Stimulated activated CD8-positive, alpha-beta memory T cell treated with anti-CD3 and anti-CD28 coated beads, Interleukin-12 subunit alpha, Interleukin-12 subunit beta, amount 100 ng/mL, for 4 hours (primary cell): ENCODE data around the gene ALDH5A1.

Experiments
- DNase-seq: peaks from one replicate; pipeline ENCODE4 v3.0.0-alpha.2; 2020; ENCODE audit warnings: low read depth

The ALDH5A1 gene

DNA sequence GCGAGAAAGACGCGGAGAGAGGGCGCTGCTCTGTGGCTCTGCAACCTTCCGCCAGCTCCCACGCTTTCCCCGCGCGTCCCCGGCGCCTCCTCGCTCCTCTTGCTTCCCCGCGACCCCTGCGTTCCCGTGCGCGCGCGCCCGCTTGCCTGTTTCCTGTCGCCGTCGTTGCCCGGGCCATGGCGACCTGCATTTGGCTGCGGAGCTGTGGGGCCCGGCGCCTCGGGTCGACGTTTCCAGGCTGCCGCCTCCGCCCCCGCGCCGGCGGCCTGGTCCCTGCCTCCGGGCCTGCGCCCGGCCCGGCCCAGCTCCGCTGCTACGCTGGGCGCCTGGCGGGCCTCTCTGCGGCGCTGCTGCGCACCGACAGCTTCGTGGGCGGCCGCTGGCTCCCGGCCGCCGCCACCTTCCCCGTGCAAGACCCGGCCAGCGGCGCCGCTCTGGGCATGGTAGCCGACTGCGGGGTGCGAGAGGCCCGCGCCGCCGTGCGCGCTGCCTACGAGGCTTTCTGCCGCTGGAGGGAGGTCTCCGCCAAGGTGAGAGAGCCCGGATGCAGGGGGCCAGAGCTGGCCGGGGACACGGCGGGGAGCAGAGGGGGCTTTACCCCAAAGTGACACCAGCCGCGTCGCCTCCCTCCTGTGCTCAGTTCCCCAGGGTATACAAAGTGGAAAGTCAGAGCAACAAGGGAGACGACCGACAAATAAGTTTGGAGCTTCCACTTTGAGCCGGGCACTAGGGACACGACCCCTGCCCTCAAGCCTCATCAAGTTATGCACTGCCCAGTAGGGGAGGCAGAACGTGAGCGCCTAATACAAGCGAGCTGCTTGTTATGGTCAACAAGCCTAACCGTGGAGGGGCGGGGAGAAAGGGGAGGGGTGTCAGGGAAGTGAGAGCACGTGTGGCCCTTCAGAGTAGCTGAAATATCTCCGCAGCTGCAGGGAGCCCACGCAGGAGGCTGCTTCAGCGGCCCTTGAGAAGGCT is at the start of gene ALDH5A1:
ALDH5A1 (plus strand) TSS at position 149 of the 975 bp plus-strand sequence; CDS start at position 177, 28 bp downstream.
- peak; percentile 76 for DNase-seq

DNA sequence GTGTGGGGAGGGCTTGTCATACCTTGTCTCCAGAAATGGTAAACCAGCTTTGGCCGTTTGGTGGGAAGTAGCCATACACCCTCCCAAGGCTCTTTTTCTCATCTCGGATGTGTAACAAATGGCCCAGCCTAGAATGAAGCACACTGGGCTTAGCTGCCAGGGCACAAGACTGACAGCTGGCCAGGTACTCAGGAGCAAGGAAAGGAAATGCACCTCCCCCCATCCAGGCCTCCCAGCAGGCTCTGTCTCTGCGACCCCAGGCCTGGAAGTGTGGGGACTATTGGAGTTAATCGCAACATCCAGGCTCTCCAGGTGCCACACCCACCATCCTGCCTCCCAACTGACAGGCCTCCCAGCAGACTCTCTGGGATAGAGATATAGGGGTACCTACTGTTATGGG is 49.1 kb upstream of the ALDH5A1 start:
- DNase-seq = no peak

DNA sequence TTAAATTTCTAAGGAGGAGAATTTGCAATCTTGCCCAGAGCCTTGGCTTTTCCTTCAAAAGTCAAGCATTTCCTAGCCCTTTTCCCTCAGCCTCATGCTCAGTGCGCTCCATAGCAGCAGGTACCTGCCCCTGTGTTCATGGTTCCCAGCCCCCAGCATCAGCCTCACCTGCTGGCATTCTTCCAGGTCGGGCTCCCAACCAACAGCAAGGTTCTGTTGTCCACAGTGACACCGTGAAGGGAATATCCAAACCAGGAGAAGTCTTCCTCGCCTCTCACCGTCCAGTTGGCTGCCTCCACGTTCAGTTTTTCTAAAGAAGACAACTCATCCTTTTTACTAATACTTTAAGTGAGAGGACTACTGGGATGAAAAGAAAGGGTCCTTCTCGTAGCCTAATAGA is 48.1 kb upstream of the ALDH5A1 start:
- DNase-seq = no peak

DNA sequence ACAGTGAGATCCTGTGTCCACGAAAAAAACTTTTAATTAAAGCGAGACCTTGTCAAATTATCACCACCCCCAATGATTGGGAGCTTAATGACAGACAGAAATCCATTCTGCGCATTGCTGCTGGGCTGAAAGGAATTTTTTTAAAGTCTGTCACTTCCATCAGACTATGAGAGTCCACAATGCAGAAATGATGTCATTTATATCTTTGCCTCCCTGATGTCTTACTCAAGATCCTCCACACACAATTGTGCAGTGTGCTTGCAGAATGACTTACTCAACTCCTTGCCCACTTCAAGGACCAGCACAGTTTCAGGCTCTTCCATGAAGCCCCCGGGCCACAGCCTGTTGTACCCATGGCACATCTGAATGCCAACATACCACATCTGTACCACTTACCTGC is 46.4 kb upstream of the ALDH5A1 start:
- DNase-seq = no peak

DNA sequence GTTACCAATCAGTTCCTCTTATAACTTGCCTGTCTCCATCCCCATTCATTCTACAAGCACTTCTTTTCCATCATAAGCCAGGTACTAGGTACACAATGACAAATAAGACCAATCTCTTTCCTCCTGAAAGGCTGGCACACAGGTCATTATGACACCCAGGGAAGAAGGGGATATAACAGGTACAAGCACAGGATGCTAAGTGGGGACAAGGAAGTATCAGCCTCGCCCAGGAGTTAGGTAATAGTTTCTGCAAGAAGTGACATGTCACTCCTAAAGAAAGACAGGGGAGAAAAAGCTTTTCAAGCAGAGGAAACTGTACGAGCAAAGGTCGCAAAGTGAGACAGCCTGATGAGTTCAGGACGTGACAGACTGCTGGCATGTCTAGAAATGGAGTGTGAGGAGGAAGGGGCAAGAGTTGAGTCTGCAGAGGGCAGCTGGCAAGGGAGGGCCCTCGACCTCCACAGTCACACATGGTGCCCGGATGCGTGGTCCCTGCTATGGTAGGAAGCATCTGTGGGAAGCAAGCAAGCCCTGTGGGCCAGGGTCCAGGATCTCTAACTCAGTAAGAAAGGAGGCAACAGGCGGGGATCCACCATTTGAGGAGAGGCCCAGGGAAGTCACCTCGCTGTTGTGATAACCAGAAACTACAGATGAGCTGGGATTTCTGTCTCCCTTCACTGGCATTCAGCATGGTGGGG is 45.8 kb upstream of the ALDH5A1 start:
- no peak for DNase-seq

DNA sequence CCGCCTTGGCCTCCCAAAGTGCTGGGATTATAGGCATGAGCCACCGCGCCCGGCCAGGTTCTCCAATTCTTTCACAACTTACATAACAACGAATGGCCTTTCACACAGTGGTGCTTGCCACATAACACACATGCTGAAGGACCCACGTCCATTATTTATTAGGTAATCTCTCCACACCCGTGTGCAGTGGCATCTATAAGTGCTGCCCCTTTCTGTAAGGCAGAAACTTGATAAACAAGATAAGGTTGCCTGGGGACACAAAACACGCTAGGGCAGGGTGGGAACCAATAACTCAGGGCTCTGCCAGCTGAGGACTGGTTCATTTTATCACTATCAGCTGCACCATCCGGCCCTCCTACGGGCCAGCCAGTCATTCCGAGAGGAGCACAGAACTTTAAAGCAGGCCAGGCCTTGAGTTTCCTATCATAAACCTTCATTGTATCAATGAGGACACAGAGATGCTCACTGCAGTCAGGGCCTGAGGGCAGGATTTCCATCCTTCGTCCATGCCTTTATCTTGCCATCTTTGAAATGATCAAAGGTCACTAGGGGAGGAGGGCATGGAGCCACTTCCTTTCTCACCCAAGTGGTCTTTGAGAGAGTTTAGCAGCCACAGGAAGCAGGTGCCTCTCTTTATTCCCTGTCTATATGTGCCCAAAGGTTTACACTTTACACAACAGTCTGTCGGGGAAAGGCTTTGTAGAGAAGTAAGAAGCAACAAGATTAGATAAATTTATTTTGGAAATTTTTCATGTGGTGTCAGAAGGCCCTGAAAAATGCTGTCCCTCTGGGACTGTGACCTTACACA is 43.0 kb upstream of the ALDH5A1 start:
- no peak for DNase-seq

DNA sequence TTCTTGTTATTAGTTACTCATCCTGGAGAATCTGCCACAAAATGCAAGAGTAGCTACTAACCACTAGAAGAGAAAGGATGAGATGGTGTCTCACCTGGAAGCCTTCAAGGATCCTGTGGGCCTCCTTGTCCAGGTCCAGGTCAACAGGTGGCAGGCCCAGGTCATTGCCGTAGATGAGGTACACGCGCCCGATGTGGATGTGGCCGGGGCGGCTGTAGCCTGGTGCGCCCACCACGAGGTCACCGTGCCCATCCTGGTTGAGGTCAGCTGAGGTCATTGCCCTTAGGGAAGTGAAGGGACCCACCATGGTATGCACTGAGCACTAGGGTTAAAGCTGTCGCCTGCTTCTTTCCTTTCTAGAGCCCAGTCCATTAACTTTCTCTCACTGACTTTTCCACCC is 40.8 kb upstream of the ALDH5A1 start:
- no peak for DNase-seq

DNA sequence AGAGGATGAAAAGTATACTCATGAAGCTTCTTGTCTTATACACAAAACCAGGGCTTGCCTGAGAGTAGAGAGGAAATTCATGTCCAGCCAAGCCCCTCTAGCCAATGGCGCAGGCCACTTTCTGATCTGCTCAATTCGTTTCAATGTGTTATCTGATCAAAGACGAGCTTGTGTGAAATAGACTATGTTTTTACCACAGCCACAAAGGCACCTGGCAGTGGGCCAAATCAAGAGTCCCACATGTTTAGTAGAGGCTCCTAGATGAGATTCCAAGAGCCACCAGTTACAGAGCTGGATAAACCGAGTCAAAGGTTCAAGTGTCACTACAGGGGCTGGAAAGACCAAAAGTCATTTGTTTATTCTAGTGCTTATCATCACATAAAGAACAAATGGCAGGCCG is 40.3 kb upstream of the ALDH5A1 start:
- DNase-seq = no peak

DNA sequence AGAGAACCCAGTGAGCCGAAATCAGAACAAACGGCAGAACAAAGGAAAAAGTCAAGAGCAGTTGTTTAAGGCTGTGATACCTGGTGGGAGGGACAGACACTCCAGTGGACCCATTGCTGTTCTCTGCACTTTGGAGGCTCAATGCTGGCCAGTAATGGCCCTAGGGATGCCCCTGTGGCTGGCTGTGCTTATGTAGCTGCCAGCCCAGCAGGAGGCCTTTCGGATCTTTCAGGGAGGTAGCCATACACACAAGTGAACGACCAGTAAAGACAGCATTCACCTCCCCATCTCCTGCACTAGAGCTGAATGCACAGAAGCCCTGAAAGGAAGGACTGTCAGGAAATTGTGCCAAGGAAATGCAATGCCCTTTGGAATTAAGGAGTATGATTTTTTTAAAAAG is 39.7 kb upstream of the ALDH5A1 start:
- no peak for DNase-seq

DNA sequence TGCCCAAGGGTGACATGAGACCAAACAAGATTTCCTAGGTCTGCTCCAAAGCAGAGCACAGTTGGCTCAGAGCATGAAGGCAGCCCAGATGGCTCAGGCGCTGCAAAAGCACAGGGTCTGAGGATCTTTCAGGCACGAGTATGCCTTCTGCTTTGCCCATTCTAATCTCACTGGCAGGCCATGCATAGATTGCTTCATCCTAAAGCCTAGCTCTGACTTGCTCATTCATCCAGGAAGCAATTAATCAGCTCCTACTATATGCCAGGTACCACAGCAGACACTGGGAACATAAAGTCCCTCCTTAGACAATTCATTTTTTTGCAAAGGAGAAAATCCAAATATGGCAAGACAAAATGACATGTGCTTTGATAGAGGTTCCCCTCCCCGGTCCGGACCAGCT is 36.6 kb upstream of the ALDH5A1 start:
- no peak for DNase-seq

DNA sequence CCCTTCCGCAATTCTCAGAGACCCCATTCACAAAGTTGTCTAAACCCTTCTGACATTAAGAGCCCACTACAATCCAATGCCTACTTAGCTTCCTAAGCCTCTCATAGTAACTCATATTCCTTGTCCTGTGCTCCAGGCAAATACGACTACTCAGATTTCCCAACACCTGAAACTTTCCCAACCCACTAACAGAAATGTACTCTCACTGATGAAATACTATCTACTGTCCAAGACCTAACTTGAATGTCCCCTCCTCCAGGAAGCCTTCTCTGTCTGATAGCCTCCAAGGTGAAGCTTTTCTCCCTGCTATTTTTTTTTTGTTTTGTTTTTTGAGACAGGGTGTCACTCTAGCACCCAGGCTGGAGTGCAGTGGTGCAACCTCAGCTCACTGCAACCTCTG is 35.8 kb upstream of the ALDH5A1 start:
- no peak for DNase-seq

DNA sequence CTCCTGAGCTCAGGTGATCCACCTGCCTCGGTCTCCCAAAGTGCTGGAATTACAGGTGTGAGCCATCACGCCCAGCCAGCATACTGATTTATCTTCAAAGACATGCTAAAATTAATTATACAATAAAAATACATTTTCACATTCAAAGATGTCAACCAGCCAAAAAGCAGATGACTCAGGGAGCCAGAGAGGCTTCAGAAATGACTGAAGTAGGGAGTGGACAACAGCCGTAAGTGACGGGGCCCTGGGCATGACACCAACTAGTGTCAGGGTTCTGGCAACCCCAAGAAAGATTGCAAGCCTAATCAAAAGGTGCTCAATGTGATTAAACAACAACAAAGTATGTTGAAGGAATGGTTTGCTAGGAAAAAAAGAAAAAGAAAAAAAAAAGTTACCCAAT is 33.8 kb upstream of the ALDH5A1 start:
- DNase-seq = no peak

DNA sequence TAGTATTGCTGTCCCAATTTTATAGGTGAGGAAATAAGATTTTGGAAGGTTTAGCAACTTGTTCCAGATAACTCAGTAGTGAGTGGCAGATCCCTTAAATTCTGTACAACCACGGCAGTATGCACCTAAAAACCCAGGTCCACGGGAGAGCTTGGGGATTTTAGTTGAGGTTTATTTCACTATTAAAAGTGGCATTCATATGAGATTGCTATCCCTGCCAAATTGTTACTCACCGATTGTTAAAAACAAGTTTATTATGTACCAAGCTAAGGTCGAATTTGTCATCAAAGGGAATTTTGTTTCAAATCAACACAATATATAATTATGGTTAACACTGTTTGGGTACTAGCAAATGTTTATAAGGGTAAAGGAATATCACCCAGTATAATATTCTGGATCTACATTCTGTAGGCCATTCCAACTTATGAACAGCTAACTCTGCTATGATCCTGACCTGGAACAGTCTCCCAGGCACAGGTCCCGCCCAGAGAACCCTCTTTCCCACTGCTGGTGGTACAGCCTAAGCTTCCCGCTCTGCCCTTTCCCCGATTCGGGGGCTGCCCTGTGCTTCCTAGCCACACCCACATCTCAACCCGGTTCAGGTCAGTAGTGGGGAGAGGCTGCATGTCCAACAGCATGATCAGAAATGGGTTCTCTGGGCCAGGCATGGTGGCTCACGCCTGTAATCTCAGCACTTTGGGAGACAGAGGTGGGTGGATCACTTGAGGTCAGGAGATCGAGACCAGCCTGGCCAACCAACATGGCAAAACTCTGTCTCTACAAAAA is 30.3 kb upstream of the ALDH5A1 start:
- DNase-seq = no peak

DNA sequence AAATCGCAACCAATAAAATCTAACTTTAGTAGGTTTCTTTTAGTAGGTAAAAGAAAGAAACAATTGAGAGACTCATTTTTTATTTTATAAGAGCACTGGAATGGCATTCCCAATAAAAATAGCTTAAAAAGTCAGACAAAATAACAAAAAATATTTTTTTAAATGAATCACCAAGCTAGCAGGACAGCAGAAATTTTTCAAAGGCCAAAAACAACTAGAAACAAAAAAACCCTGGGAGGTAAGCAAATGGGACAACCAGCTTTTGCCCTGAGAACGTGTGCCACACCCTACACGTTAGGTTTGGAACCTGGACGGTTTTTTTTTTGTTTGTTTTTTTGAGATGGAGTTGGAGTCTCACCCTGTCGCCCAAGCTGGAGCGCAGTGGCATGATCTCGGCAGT is 25.0 kb upstream of the ALDH5A1 start:
- no peak for DNase-seq

DNA sequence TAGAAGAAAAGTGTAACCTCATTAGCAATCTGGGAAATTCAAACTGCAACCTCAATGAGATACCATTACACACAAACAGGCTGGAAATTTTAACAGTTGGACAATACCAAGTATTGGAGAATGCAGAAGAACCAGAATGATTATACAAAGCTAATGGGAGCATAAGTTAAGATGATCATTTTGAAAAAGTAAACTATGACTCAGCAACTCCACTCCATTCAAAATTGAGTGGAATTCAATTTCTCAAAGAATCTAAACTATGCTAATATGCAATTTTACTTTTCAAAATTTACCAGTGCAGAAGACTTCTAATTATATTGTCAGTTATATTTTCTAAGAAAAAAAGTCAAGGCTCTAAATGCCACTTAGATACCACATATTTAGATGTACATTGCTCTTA is 22.6 kb upstream of the ALDH5A1 start:
- no peak for DNase-seq

DNA sequence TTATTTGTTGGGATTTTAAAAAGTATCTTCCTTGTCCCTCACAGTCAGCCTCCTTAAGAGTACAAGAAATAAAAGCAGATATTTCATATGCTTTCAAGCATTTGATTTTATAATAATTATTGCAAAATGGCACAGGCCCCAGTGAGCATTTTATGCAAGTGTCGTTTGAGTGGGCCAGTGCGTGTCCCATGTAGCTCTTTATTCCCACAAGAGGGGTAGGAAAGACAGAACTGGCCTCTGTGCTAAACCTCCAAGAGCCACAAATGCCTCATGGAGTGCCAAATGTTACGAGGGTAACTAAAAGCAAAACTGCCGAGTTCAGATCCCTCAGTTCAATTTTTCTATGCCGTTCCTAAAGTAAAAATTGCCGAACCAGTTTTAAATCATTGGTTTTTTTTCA is 18.1 kb upstream of the ALDH5A1 start:
- DNase-seq = no peak

DNA sequence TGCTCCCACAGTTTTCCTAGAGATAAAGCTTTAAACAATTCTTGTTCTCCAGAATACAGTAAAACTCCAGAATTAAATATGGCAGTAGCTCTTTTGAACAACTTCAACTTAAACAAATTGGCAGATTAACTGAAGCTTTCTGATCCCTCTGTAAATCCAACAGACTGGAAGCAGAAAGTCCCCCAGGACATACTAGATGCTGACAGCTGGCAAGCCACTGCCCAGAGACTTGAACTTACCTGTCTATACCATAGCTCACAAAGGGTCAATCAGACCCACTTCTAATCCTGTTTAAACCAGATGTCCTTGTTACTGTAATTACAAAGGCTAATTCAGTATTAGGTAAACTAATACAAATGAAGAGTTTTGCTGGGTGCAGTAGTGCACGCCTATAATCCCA is 17.7 kb upstream of the ALDH5A1 start:
- DNase-seq = no peak

DNA sequence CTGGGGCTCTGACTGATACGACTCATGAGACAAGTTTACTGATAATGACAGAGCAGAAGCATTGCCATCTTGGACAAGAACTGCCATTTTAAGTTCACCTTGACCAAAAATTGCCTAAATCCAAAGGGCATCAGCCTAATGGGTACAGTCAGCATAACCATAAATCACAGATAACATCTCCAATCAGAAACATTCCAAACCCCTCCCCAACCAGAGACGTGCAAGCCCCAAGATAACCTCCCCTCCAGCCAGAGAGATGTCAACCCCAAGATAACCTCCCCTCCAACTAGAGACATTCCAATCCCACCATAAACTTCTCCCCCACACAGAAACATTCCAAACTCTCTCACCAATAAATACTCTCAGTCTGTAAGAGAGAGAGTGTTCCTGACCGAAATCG is 15.9 kb upstream of the ALDH5A1 start:
- no peak for DNase-seq

DNA sequence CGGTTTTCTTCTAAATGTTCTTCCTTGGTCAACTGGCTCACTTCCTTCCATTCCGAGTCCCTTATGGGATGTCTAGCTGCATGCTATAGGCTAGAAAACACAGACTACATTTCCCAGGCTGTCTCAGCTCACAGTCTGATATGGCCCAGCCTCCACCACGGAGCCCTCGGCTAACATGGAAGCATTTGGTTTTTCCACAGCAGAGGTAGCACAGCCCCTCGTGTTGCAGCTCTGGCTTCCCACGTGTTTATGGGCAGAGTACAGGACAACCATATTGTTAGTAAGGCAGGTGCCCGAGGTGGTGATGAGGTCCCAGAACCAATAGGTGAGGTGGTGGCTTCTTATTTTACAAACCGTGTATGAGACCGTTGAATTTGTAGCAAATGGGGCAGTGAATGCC is 14.1 kb upstream of the ALDH5A1 start:
- DNase-seq = no peak

DNA sequence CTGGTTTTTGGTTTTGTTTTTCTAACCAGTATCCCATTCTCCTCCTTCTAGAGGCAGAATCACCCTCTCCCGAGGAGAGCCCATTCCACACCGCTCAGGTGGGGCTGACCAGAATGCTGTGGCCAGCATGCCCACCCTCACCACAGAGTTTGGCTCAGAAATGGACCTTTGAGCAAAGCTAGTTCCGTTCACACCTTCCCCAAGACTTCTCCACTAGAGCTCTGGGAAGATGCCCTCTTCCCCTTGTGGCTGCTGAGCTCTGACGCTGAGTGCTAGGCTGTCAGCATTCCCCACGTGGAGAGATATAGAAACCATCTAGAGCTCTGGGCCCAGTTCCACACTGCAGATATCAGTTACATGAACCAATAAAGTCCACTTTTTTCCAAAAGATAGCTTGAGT is 13.3 kb upstream of the ALDH5A1 start:
- DNase-seq = no peak

DNA sequence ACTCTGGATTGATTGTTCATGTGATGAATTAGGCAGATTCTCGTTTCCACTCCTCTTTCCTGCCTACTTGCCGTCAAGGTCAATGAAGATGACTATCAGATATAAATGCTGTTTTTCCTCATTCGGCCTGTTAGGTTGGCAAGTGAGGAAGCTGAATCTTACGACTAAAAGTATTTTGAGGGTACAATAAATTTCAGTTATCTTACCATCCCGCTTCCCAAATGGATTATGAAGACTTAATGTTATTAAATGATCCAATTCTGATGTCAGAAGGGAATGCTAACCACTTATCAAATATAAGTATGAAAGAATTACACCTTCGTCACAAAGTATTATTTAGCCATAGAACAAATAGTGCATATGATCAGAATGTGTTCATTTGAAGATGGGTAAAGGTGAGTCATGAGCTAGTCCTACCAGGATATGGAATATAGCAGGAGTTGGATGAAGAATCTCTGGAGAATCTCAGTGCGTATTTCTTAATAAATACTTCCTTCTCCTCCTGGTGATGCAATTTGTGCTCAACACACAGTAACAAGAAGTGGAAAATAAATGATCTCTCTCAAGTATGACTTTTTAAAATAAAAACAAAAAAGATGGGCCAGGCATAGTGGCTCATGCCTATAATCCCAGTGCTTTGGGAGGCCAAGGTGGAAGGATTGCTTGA is 10.0 kb upstream of the ALDH5A1 start:
- DNase-seq = no peak
